ENCODE measurements around the gene PRELP.

Gene PRELP

GRCh38 chr1:203455706-203456105, 19.9 kb upstream of the PRELP start:
- no peak overlapping the region for H3K4me3 ChIP-seq (ENCODE audit: low read length)
- H3K79me2 ChIP-seq (ENCODE audit: low read length) = no peaks in the 10 kb centered on the region
- no peaks in the 10 kb centered on the region for H4K20me1 ChIP-seq (ENCODE audit: insufficient read depth, low read length)
- H3K9ac ChIP-seq (ENCODE audit: low read length) = no peak overlapping the region
- no peaks in the 10 kb centered on the region for H3K9me2 ChIP-seq (replicated peaks; ENCODE audit: insufficient read depth, low read length)
- no peak overlapping the region for H3K27ac ChIP-seq (ENCODE audit: low read length)
- TF ChIP-seq EZH2phosphoT487 (IDR thresholded peaks at IDR 0.05; ENCODE audit: low read length) = no peak
- TF ChIP-seq CTCF (IDR thresholded peaks at IDR 0.05; ENCODE audit: low read length) = no peak
- TF ChIP-seq EZH2 (optimal IDR thresholded peaks at IDR 0.05; ENCODE audit: low read depth, low read length) = no peak
- peaks cover under 1% of the 10 kb centered on the region; the same call in 1 of the 2 replicates for H3K4me1 ChIP-seq (ENCODE audit: low read length)
- H3F3A ChIP-seq (ENCODE audit: insufficient read depth, low read length) = no peaks in the 10 kb centered on the region
- DNase-seq = no peak
- H3K27me3 ChIP-seq (replicated peaks; ENCODE audit: insufficient read depth, low read length) = no peaks in the 10 kb centered on the region
- no peak overlapping the region for H2AFZ ChIP-seq (ENCODE audit: low read length)
- H3K4me2 ChIP-seq (ENCODE audit: low read depth, low read length) = no peak overlapping the region
- H3K9me3 ChIP-seq (replicated peaks; ENCODE audit: insufficient read depth, low read length) = no peaks in the 10 kb centered on the region
- H3K36me3 ChIP-seq (replicated peaks; ENCODE audit: insufficient read depth, low read length) = no peaks in the 10 kb centered on the region

- H3K4me1 ChIP-seq (ENCODE audit: low read length) = peaks cover 9% of the 10 kb centered on the region
- no peaks in the 10 kb centered on the region for H3K79me2 ChIP-seq (ENCODE audit: low read length)
- no peak overlapping the region for H2AFZ ChIP-seq (ENCODE audit: low read length)
- H3K4me3 ChIP-seq (ENCODE audit: low read length) = no peak overlapping the region
- TF ChIP-seq EZH2phosphoT487 (IDR thresholded peaks at IDR 0.05; ENCODE audit: low read length) = no peak
- no peak for TF ChIP-seq CTCF (IDR thresholded peaks at IDR 0.05; ENCODE audit: low read length)
- TF ChIP-seq EZH2 (optimal IDR thresholded peaks at IDR 0.05; ENCODE audit: low read depth, low read length) = no peak
- H3K36me3 ChIP-seq (replicated peaks; ENCODE audit: insufficient read depth, low read length) = no peaks in the 10 kb centered on the region
- no peak for DNase-seq
- H3K9me2 ChIP-seq (replicated peaks; ENCODE audit: insufficient read depth, low read length) = no peaks in the 10 kb centered on the region
- H3K9me3 ChIP-seq (replicated peaks; ENCODE audit: insufficient read depth, low read length) = no peaks in the 10 kb centered on the region
- H3F3A ChIP-seq (ENCODE audit: insufficient read depth, low read length) = no peaks in the 10 kb centered on the region
- no peak overlapping the region for H3K9ac ChIP-seq (ENCODE audit: low read length)
- no peaks in the 10 kb centered on the region for H4K20me1 ChIP-seq (ENCODE audit: insufficient read depth, low read length)
- H3K4me2 ChIP-seq (ENCODE audit: low read depth, low read length) = no peak overlapping the region
- no peak overlapping the region for H3K27ac ChIP-seq (ENCODE audit: low read length)
- H3K27me3 ChIP-seq (replicated peaks; ENCODE audit: insufficient read depth, low read length) = no peaks in the 10 kb centered on the region
Observed at GRCh38 chr1:203456577-203456976, 19.0 kb upstream of the PRELP start.

DNA sequence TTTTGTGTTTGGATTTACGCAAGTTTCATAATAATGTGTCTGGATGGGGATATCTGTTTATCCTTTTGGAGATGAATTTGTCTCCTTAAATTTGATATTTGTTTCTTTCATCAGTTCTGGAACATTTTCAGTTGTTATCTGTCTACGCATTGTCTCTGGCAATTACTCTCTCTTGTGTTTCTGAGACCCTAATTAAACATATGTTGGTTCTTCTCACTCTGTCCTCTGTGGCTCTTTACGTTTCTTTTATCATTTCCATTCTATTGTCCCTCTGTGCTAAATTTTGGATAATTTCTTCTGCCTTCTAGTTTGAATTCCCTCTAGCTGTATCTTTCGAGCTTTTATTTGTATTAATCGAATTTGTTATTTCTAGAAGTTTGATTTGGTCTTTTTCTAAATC, 17.5 kb upstream of the PRELP start:
- Histone ChIP-seq H3K9me3 (replicated peaks; ENCODE audit: insufficient read depth, low read length) (no peaks in the 10 kb centered on the region), H4K20me1 (ENCODE audit: insufficient read depth, low read length) (no peaks in the 10 kb centered on the region), H3K79me2 (ENCODE audit: low read length) (no peaks in the 10 kb centered on the region), H3K9ac (ENCODE audit: low read length) (no peak overlapping the region), H3K4me2 (ENCODE audit: low read depth, low read length) (no peak overlapping the region), H3K4me1 (ENCODE audit: low read length) (peaks cover 21% of the 10 kb centered on the region), H3F3A (ENCODE audit: insufficient read depth, low read length) (no peaks in the 10 kb centered on the region), H3K27me3 (replicated peaks; ENCODE audit: insufficient read depth, low read length) (no peaks in the 10 kb centered on the region), H3K27ac (ENCODE audit: low read length) (no peak overlapping the region), H3K9me2 (replicated peaks; ENCODE audit: insufficient read depth, low read length) (no peaks in the 10 kb centered on the region), H3K36me3 (replicated peaks; ENCODE audit: insufficient read depth, low read length) (no peaks in the 10 kb centered on the region), H3K4me3 (ENCODE audit: low read length) (no peak overlapping the region), H2AFZ (ENCODE audit: low read length) (no peak overlapping the region)
- no peak for TF ChIP-seq EZH2 (optimal IDR thresholded peaks at IDR 0.05; ENCODE audit: low read depth, low read length)
- no peak for TF ChIP-seq CTCF (IDR thresholded peaks at IDR 0.05; ENCODE audit: low read length)
- no peak for TF ChIP-seq EZH2phosphoT487 (IDR thresholded peaks at IDR 0.05; ENCODE audit: low read length)
- DNase-seq = no peak
